Naive thymus-derived CD8-positive, alpha-beta T cell (primary cell): ENCODE results near the gene SLC6A1. TPM values are rescaled to one million over a fixed set of nuclear protein-coding genes. Genes with fewer than 3 reads are reported as not detected.

Experiments
- ATAC-seq, 2 donors: fragments of 150-1000 bp; cut with Tn5 transposase in 1 of 2; sonication (Bioruptor Pico), chemical (Tn5 transposase) in 1 of 2; 1 replicate in 1 of 2; 2 replicates in 1 of 2; pipeline ENCODE4 v1.10.0; 2021; ENCODE audit warnings: mild to moderate bottlenecking in 2 of 2, moderate library complexity in 2 of 2
- POLR2A ChIA-PET: fragments of 350-600 bp; sonication (Branson Sonifier 250); formaldehyde crosslinking; loops from one replicate; lab custom pipeline; 2021; ENCODE audit warnings: antibody characterized with exemption; lab: Charles Lee
- DNase-seq, 10 donors: peaks; one replicate each; pipeline versions ENCODE4 v3.0.0 to v3.0.0-alpha.2; 2020 to 2022
- H3K27ac Mint-ChIP-seq, 10 donors: one replicate each; pipeline ENCODE4 v1.8.0; 2020 to 2022; ENCODE audit warnings: mild to moderate bottlenecking in 10 of 10, mixed read lengths in 10 of 10, moderate library complexity in 4 of 10, inconsistent platforms in 1 of 10
- H3K27me3 Mint-ChIP-seq, 5 donors: one replicate each; pipeline ENCODE4 v1.8.0; 2021 to 2022; ENCODE audit warnings: mixed read lengths in 5 of 5
- H3K36me3 Mint-ChIP-seq, 3 donors: one replicate each; pipeline ENCODE4 v1.8.0; 2020 to 2022; ENCODE audit warnings: mixed read lengths in 3 of 3, mild to moderate bottlenecking in 2 of 3, inconsistent platforms in 1 of 3
- H3K4me1 Mint-ChIP-seq, 4 donors: one replicate each; pipeline ENCODE4 v1.8.0; 2021 to 2022; ENCODE audit warnings: mixed read lengths in 4 of 4
- H3K4me3 Mint-ChIP-seq, 10 donors: one replicate each; pipeline ENCODE4 v1.8.0; 2020 to 2022; ENCODE audit warnings: mild to moderate bottlenecking in 10 of 10, mixed read lengths in 10 of 10, moderate library complexity in 6 of 10, inconsistent platforms in 1 of 10
- H3K9me3 Mint-ChIP-seq, 9 donors: one replicate each; pipeline ENCODE4 v1.8.0; 2020 to 2022; ENCODE audit warnings: mixed read lengths in 9 of 9, mild to moderate bottlenecking in 3 of 9, inconsistent platforms in 1 of 9, moderate library complexity in 1 of 9
- polyA plus RNA-seq, 3 donors: library from polyadenylated mRNA; unstranded; fragments of 300-500 nt; fragmentation: Illumina TruSeq; gene quantifications; one replicate each; pipeline ENCODE4 v1.2.3, GENCODE V29; 2021
- total RNA-seq, 8 experiments: library from RNA in 2 of 8; stranded (reverse) in 2 of 8; gene quantifications; one replicate each; pipeline ENCODE4 v1.2.3 and lab custom pipeline; 2021 to 2026

The SLC6A1 gene
- total and polyA plus RNA-seq, 5 experiments from 2014 or later: not detected

- no peak for DNase-seq
- POLR2A ChIA-PET: no interaction called here
- Mint-ChIP-seq H3K27me3 (peaks cover 0 to 12% (median 1%) of the 10 kb centered on the region in 5 donors), H3K4me3 (no peak overlapping the region), H3K4me1 (peaks cover 0 to 1% (median 0%) of the 10 kb centered on the region in 4 donors), H3K27ac (no peak overlapping the region), H3K36me3 (no peaks in the 10 kb centered on the region), H3K9me3 (no peaks in the 10 kb centered on the region)
- no peak for ATAC-seq
Observed at GRCh38 chr3:11085093-11085840, 92.7 kb downstream of the SLC6A1 start.

GRCh38 chr3:11086856-11087255 is 94.3 kb downstream of the SLC6A1 start:
- no peak overlapping the region for H3K4me3 Mint-ChIP-seq
- no peak overlapping the region for H3K27ac Mint-ChIP-seq
- DNase-seq (no peak), ATAC-seq (no peak)
- H3K4me1 Mint-ChIP-seq: no peaks in the 10 kb centered on the region
- H3K36me3 Mint-ChIP-seq: no peaks in the 10 kb centered on the region
- POLR2A ChIA-PET: no interaction called here
- H3K9me3 Mint-ChIP-seq: no peaks in the 10 kb centered on the region
- H3K27me3 Mint-ChIP-seq: peaks cover 0 to 4% (median 1%) of the 10 kb centered on the region in 5 donors

GRCh38 chr3:11088066-11088465 is 95.5 kb downstream of the SLC6A1 start:
- Mint-ChIP-seq H3K36me3 (no peaks in the 10 kb centered on the region), H3K9me3 (no peaks in the 10 kb centered on the region), H3K4me3 (no peak overlapping the region), H3K4me1 (no peaks in the 10 kb centered on the region), H3K27ac (no peak overlapping the region), H3K27me3 (peaks cover 0 to 4% (median 0%) of the 10 kb centered on the region in 5 donors)
- POLR2A ChIA-PET: no interaction called here
- ATAC-seq: no peak
- DNase-seq: no peak

- POLR2A ChIA-PET: no interaction called here
- Mint-ChIP-seq H3K9me3 (no peaks in the 10 kb centered on the region), H3K4me3 (no peak overlapping the region), H3K4me1 (no peaks in the 10 kb centered on the region), H3K36me3 (no peaks in the 10 kb centered on the region), H3K27me3 (peaks cover 0 to 4% (median 0%) of the 10 kb centered on the region in 5 donors), H3K27ac (no peak overlapping the region)
- no peak for DNase-seq
- ATAC-seq: no peak
Observed at GRCh38 chr3:11088831-11089230, 96.3 kb downstream of the SLC6A1 start.

Other genes with a start within 250 kb of the SLC6A1 start
- gene SLC6A11, start 176.5 kb upstream of the SLC6A1 start, total RNA-seq: not detected
- not detected for gene SLC6A11, start 176.5 kb upstream of the SLC6A1 start, polyA plus RNA-seq
- not detected for gene HRH1, start 161.7 kb downstream of the SLC6A1 start, total RNA-seq
- not detected for gene HRH1, start 161.7 kb downstream of the SLC6A1 start, polyA plus RNA-seq